ENCODE results near the gene BICD2. TPM values are rescaled to one million over a fixed set of nuclear protein-coding genes. Genes with fewer than 3 reads are reported as not detected.
"Not testable (repeated sequence)": the region's sequence is repeated elsewhere in the genome, so short reads cannot be mapped to it uniquely, and the experiment has no call there.

Gene BICD2
- total and polyA plus RNA-seq, 10 donors: 9.4 to 55.7 (median 35.9) TPM

DNA sequence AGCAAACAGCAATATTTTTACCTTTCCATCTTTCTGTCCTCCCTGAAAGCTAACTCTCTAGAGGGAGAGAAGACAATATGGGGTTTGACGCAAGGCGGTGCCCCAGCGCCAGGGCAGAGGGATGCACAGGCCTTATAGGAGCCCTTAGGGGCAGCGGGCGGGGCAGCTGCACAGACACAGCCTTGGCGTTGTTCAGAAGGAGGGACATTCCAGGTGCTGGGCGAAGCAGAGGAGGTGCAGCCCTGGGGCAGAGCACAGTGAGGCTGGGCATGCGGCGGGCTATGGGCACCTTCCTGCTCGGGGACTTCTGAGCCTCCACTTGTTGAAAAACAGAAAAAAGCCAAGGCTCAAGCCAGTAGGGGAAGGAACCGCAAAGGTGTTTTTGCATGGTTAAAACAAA is 33.7 kb upstream of the BICD2 start:
- H3K27me3 ChIP-seq (replicated peaks in 1 of 7): peaks cover 0 to 36% (median 0%) of the 10 kb centered on the region in 7 donors
- TF ChIP-seq, protein P1, sequence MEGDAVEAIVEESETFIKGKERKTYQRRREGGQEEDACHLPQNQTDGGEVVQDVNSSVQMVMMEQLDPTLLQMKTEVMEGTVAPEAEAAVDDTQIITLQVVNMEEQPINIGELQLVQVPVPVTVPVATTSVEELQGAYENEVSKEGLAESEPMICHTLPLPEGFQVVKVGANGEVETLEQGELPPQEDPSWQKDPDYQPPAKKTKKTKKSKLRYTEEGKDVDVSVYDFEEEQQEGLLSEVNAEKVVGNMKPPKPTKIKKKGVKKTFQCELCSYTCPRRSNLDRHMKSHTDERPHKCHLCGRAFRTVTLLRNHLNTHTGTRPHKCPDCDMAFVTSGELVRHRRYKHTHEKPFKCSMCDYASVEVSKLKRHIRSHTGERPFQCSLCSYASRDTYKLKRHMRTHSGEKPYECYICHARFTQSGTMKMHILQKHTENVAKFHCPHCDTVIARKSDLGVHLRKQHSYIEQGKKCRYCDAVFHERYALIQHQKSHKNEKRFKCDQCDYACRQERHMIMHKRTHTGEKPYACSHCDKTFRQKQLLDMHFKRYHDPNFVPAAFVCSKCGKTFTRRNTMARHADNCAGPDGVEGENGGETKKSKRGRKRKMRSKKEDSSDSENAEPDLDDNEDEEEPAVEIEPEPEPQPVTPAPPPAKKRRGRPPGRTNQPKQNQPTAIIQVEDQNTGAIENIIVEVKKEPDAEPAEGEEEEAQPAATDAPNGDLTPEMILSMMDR (IDR thresholded peaks at IDR 0.05 in 8 of 11, conservative IDR thresholded peaks at IDR 0.05 in 3 of 11): no peak
- TF ChIP-seq POLR2AphosphoS5 (IDR thresholded peaks at IDR 0.05) (no peak), POLR2A (IDR thresholded peaks at IDR 0.05) (no peak)
- no peaks in the 10 kb centered on the region for H3K9me3 ChIP-seq
- H3K4me1 ChIP-seq: no peaks in the 10 kb centered on the region
- WGBS, 5 donors: 86 to 95% (median 93%) methylated on average over 11 of the region's 11 CpGs
- intact Hi-C loops (cut with DNase I; ENCODE audit: low total_unique reads): loop anchor here (10.0 kb wide), 1 partner anchor 664 kb away; no protein-coding TSS in a partner anchor
- H3K36me3 ChIP-seq: no peaks in the 10 kb centered on the region
- H3K27ac ChIP-seq: no peak overlapping the region
- DNase-seq: no peak
- H3K4me3 ChIP-seq: no peak overlapping the region

DNA sequence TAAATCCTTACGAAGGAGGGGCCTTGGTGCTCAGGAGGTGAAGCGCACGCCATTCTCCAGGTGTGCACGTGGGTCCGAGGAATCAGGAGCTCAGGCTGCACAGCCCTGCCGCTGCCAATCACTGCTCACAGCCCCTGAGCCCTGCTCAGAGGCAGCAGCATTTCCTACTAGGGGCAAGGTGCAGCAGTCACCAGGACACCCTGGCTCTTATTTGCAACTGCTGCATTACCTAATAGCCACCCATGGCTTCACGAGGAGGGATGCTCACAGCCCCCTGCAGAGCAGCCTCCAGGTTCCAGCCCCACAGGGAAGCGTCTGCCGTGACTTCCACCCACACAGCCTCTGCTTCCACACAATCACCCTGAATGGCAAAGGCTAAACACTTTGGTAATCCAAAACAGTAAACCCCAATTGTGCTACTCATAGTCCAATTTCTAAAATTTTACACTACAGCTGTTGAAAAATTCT is 31.7 kb upstream of the BICD2 start:
- intact Hi-C loops (cut with DNase I; ENCODE audit: low total_unique reads): loop anchor here (10.0 kb wide), 1 partner anchor 662 kb away; no protein-coding TSS in a partner anchor
- H3K4me1 ChIP-seq, H3K9me3 ChIP-seq, DNase-seq, H3K27ac ChIP-seq, H3K4me3 ChIP-seq, H3K36me3 ChIP-seq: not testable (repeated sequence)
- H3K27me3 ChIP-seq (replicated peaks in 1 of 7): peaks cover 0 to 26% (median 0%) of the 10 kb centered on the region in 7 donors
- WGBS, 5 donors: 65 to 87% (median 78%) methylated on average over 9 of the region's 9 CpGs

DNA sequence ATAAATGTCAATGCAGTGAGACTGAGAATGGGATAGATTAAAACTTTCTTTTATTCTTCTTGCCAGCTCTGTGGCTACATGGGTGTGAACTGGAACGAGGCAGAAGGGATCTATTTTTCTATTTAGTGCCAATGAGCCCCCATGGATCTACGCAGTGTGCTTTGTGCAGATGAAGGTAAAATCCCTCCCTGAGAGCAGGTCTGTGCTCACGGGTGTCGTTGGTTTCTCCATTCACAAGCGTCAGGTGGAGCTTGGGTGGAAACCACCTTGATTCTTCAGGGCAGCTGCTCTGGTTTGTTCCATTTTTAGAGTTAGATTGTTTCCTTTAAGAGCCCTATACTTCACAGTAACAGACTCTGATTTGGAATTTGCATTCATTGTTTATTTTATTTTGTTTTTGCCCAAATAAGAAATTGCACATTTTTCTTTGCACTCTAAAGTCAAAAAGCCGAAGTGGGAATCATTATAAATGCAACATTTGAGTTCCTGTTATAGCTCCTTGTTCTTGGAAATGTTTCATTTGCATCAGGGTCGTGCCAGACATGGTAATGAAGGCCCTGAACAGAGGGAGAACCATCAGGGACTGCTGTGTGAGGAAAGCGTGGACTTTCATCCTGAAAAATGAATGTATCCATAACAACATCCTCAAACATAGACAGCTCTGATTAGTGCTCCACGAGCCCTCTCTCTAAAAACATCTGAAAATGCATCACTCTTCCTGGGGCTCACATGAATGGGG is 31.1 kb upstream of the BICD2 start:
- TF ChIP-seq POLR2AphosphoS5 (IDR thresholded peaks at IDR 0.05) (no peak), POLR2A (IDR thresholded peaks at IDR 0.05) (no peak)
- TF ChIP-seq, protein P1 (IDR thresholded peaks at IDR 0.05 in 8 of 11, conservative IDR thresholded peaks at IDR 0.05 in 3 of 11): no peak
- Histone ChIP-seq H3K4me3 (no peak overlapping the region), H3K36me3 (no peaks in the 10 kb centered on the region), H3K27me3 (replicated peaks in 1 of 7) (peaks cover 0 to 26% (median 0%) of the 10 kb centered on the region in 7 donors), H3K9me3 (no peaks in the 10 kb centered on the region), H3K27ac (no peak overlapping the region), H3K4me1 (peaks cover 0 to 5% (median 1%) of the 10 kb centered on the region in 6 donors)
- WGBS, 5 donors: 58 to 77% (median 70%) methylated on average over 9 of the region's 9 CpGs
- intact Hi-C loops (cut with DNase I; ENCODE audit: low total_unique reads): loop anchor here (10.0 kb wide), 1 partner anchor 661 kb away; no protein-coding TSS in a partner anchor
- no peak for DNase-seq

DNA sequence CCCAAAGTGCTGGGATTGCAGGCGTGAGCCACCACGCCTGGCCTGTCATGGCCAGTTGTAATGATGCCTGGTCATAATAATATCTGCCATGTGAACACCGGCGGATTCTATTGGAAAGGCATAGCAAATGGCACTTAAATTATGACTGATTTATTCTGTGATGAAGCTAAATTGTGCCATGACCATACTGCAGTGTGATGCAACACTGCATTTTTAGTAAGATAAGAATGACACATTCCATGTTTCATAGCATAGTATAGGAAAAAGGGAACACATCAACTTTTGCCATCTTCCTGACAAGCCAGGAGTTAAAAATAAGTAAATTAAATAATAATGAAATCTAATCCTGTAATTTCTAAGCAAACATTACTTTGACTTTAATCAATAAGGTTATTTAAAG is 30.4 kb upstream of the BICD2 start:
- WGBS, 5 donors: 81 to 94% (median 90%) methylated on average over 4 of the region's 4 CpGs
- H3K9me3 ChIP-seq: no peaks in the 10 kb centered on the region
- H3K27ac ChIP-seq: no peak overlapping the region
- H3K36me3 ChIP-seq: no peaks in the 10 kb centered on the region
- no peak for DNase-seq
- H3K4me1 ChIP-seq: peaks cover 0 to 11% (median 5%) of the 10 kb centered on the region in 6 donors
- TF ChIP-seq POLR2AphosphoS5 (IDR thresholded peaks at IDR 0.05) (no peak), POLR2A (IDR thresholded peaks at IDR 0.05) (no peak)
- TF ChIP-seq, protein P1 (IDR thresholded peaks at IDR 0.05 in 8 of 11, conservative IDR thresholded peaks at IDR 0.05 in 3 of 11): no peak
- H3K4me3 ChIP-seq: no peak overlapping the region
- peaks cover 0 to 26% (median 0%) of the 10 kb centered on the region in 7 donors for H3K27me3 ChIP-seq (replicated peaks in 1 of 7)
- intact Hi-C loops (cut with DNase I; ENCODE audit: low total_unique reads): loop anchor here (5.0 to 10.0 kb wide), 2 partner anchors 78 to 660 kb away; no protein-coding TSS in a partner anchor
